Esophagus squamous epithelium (tissue), 4 donors: ENCODE results near the gene MPEG1.

ENCODE experiments used
- CTCF ChIP-seq, 6 experiments: fragments of 450-650 bp in 4 of 6; fragments of 200-600 bp in 2 of 6; sonication (generic) in 2 of 6; IDR thresholded peaks; one replicate each; pipeline ENCODE4 v1.5.1; 2016 to 2019; ENCODE audit warnings: antibody characterized with exemption in 6 of 6, mild to moderate bottlenecking in 4 of 6, moderate library complexity in 4 of 6
- POLR2A ChIP-seq, 4 donors: fragments of 450-650 bp; IDR thresholded peaks; one replicate each; pipeline ENCODE4 v1.6.1; 2017; ENCODE audit warnings: antibody characterized with exemption in 4 of 4, mild to moderate bottlenecking in 4 of 4, moderate library complexity in 3 of 4

GRCh38 chr11:59259867-59260475 lies 47.2 kb upstream of the MPEG1 start:
- no peak for TF ChIP-seq CTCF (IDR thresholded peaks at IDR 0.05)
- no peak for TF ChIP-seq POLR2A (IDR thresholded peaks at IDR 0.05)
